NCI-H748 treated with DMSO at 0.1 percent for 48 hours (cell line): ENCODE results near the gene CMSS1.

Experiments used
- DNase-seq: peaks from one replicate; lab custom pipeline; 2025; lab: John Stamatoyannopoulos, UW

The CMSS1 gene

GRCh38 chr3:99854756-99855298, 37.2 kb downstream of the CMSS1 start:
- DNase-seq = no peak

- no peak for DNase-seq
These were observed 38.2 kb downstream of the CMSS1 start for GRCh38 chr3:99855900-99856299.

GRCh38 chr3:99856437-99857220, 39.0 kb downstream of the CMSS1 start:
- DNase-seq = no peak

- DNase-seq = no peak
These were observed 39.6 kb downstream of the CMSS1 start for GRCh38 chr3:99857278-99857677.

- no peak for DNase-seq
These were observed 40.8 kb downstream of the CMSS1 start for GRCh38 chr3:99858469-99858868.

- no peak for DNase-seq
These were observed 42.2 kb downstream of the CMSS1 start for GRCh38 chr3:99859825-99860224.

GRCh38 chr3:99861216-99861615, 43.6 kb downstream of the CMSS1 start:
- no peak for DNase-seq

GRCh38 chr3:99862208-99862607, 44.5 kb downstream of the CMSS1 start:
- no peak for DNase-seq

GRCh38 chr3:99863002-99863401, 45.3 kb downstream of the CMSS1 start:
- no peak for DNase-seq

GRCh38 chr3:99863588-99863987, 45.9 kb downstream of the CMSS1 start:
- no peak for DNase-seq

GRCh38 chr3:99864289-99864688, 46.6 kb downstream of the CMSS1 start:
- DNase-seq = no peak

- DNase-seq = no peak
These were observed 47.7 kb downstream of the CMSS1 start for GRCh38 chr3:99865321-99865720.

- no peak for DNase-seq
These were observed 48.6 kb downstream of the CMSS1 start for GRCh38 chr3:99866261-99866761.

- no peak for DNase-seq
These were observed 50.1 kb downstream of the CMSS1 start for GRCh38 chr3:99867594-99868310.

- no peak for DNase-seq
These were observed 50.6 kb downstream of the CMSS1 start for GRCh38 chr3:99868311-99868646.

GRCh38 chr3:99869621-99870020, 52.0 kb downstream of the CMSS1 start:
- DNase-seq = no peak

- DNase-seq = no peak
These were observed 53.0 kb downstream of the CMSS1 start for GRCh38 chr3:99870712-99871111.

- no peak for DNase-seq
These were observed 53.8 kb downstream of the CMSS1 start for GRCh38 chr3:99871231-99872045.

- no peak for DNase-seq
These were observed 55.2 kb downstream of the CMSS1 start for GRCh38 chr3:99872923-99873254.

GRCh38 chr3:99873269-99874102, 55.8 kb downstream of the CMSS1 start:
- DNase-seq = no peak

- no peak for DNase-seq
These were observed 56.8 kb downstream of the CMSS1 start for GRCh38 chr3:99874237-99875002.
